PC-3 (cell line): ENCODE results near the gene F12. TPM values are rescaled to one million over a fixed set of nuclear protein-coding genes. Genes with fewer than 3 reads are reported as not detected.
A peak's percentile ranks its signal among the peaks of the same experiment; 100 is the strongest.
"Not testable (repeated sequence)": the region's sequence is repeated elsewhere in the genome, so short reads cannot be mapped to it uniquely, and the experiment has no call there.

Source experiments
- ATAC-seq: fragments of 200-7000 bp; cut with Tn5 transposase; 2 replicates; pipeline ENCODE4 v1.9.1; 2020; ENCODE audit warnings: mild to moderate bottlenecking, moderate library complexity
- BruUV-seq: library from RNA; stranded (reverse); fragments of 400-500 nt; replicated peaks from 2 replicates; lab custom pipeline; 2021; lab: Mats Ljungman, UMichigan
- CTCF ChIA-PET: fragments of 300-600 bp; sonication (Branson Sonifier 250); formaldehyde crosslinking; loops from one replicate; lab custom pipeline; 2022; ENCODE audit warnings: antibody characterized with exemption; lab: Charles Lee
- POLR2A ChIA-PET: fragments of 300-600 bp; sonication (Branson Sonifier 250); formaldehyde crosslinking; loops from one replicate; lab custom pipeline; 2022; ENCODE audit warnings: antibody characterized with exemption; ENCODE audit not compliant: unreplicated experiment; lab: Charles Lee
- DNase-seq: peaks from one replicate; pipeline ENCODE4 v3.0.0-alpha.2; 2015
- H2AFZ ChIP-seq: fragments of 300-600 bp; sonication (generic); 2 replicates; pipeline ENCODE4 v1.6.0; 2016; ENCODE audit warnings: antibody characterized with exemption, low read length
- H3F3A ChIP-seq: fragments of 300-600 bp; sonication (generic); one replicate; pipeline ENCODE4 v1.6.0; 2017; ENCODE audit warnings: antibody characterized with exemption, low read length, control low read depth, mild to moderate bottlenecking; ENCODE audit not compliant: unreplicated experiment
- H3K27ac ChIP-seq: fragments of 300-600 bp; sonication (generic); 2 replicates; pipeline ENCODE4 v1.5.1; 2016; ENCODE audit warnings: mild to moderate bottlenecking, low read length
- H3K27me3 ChIP-seq: fragments of 300-600 bp; sonication (generic); 2 replicates; pipeline ENCODE4 v1.6.1; 2016; ENCODE audit warnings: low read length, mixed read lengths
- H3K36me3 ChIP-seq: fragments of 300-600 bp; sonication (generic); 2 replicates; pipeline ENCODE4 v1.6.1; 2016; ENCODE audit warnings: low read depth, mixed run types, low read length, mixed read lengths
- H3K4me1 ChIP-seq: fragments of 300-600 bp; sonication (generic); 2 replicates; pipeline ENCODE4 v1.5.1; 2016; ENCODE audit warnings: low read length; ENCODE audit not compliant: insufficient read depth
- H3K4me2 ChIP-seq: fragments of 300-600 bp; sonication (generic); 2 replicates; pipeline ENCODE4 v1.6.0; 2016; ENCODE audit warnings: low read length
- H3K4me3 ChIP-seq: fragments of 300-600 bp; sonication (generic); 2 replicates; pipeline ENCODE4 v1.5.1; 2016; ENCODE audit warnings: mild to moderate bottlenecking, low read length, mixed read lengths
- H3K79me2 ChIP-seq: fragments of 300-600 bp; sonication (generic); 2 replicates; pipeline ENCODE4 v1.6.1; 2017; ENCODE audit warnings: low read length, mixed read lengths
- H3K9ac ChIP-seq: fragments of 300-600 bp; sonication (generic); 2 replicates; pipeline ENCODE4 v1.6.0; 2016; ENCODE audit warnings: mild to moderate bottlenecking, low read length
- H3K9me2 ChIP-seq: fragments of 300-600 bp; sonication (generic); replicated peaks from 2 replicates; pipeline ENCODE4 v1.6.1; 2016; ENCODE audit warnings: mixed run types, low read length, mixed read lengths
- H3K9me3 ChIP-seq: fragments of 300-600 bp; sonication (generic); 2 replicates; pipeline ENCODE4 v1.6.1; 2016; ENCODE audit warnings: low read length, mixed read lengths
- H4K20me1 ChIP-seq: fragments of 300-600 bp; sonication (generic); 2 replicates; pipeline ENCODE4 v1.6.1; 2016; ENCODE audit warnings: low read length, mixed read lengths
- EZH2 ChIP-seq: fragments of 300-600 bp; sonication (generic); IDR thresholded peaks from one replicate; pipeline ENCODE4 v1.6.1; 2017; ENCODE audit warnings: antibody characterized with exemption, mild to moderate bottlenecking, low read length; ENCODE audit not compliant: unreplicated experiment
- EZH2phosphoT487 ChIP-seq: fragments of 300-600 bp; sonication (generic); IDR thresholded peaks from 2 replicates; pipeline ENCODE4 v1.6.1; 2018; ENCODE audit warnings: mild to moderate bottlenecking, antibody characterized with exemption, low read length, borderline replicate concordance
- intact Hi-C: fragments of 100-400 bp; cut with micrococcal nuclease; formaldehyde crosslinking; loops from 2 replicates; pipeline ENCODE4 v1.9.0; 2023
- total RNA-seq: library from RNA; depleted of rRNA; stranded (reverse); fragments of >200 nt; gene quantifications from 2 replicates; pipeline ENCODE4 v1.2.3, GENCODE V29; 2014
- TF ChIP-seq, protein P1 (sequence below): fragments of 300-600 bp; sonication (generic); conservative IDR thresholded peaks from 2 replicates; pipeline ENCODE4 v1.5.1; 2017; ENCODE audit warnings: antibody characterized with exemption, low read depth, mild to moderate bottlenecking, low read length

The F12 gene
- total RNA-seq, 1 experiment from 2014 or later = 36.8 TPM

DNA sequence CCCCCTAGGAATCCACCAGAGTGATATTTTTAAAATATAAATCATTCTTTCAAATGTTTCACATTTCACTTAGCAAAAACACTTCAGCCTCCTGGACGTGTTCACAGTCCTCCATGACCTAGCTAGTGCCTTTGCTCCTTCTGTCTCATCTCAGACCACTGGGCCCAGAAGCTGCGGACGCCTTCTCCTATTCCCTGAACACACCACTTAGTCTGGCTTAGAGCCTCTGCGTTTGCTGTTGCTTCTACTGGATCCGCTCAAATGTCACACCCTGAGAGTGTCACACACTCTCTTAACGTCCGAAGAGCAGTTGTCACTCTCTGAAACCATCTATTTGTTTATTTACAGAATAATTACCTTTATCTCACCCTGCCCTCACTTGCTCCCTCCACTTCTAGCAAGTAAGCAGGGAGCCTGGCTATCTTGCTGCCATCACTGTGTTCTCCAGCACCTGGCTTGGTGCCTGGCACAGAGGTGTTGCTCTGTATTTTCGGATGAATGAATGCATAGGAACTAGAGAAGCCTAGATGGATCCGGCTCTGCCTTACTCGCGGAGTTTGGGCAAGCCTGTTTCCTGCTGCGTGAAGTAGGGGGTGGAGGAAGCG is 15.9 kb upstream of the F12 start:
- H3K9me3 ChIP-seq = no peaks in the 10 kb centered on the region
- POLR2A ChIA-PET = no interaction called here
- no TSS peak for BruUV-seq
- no peaks in the 10 kb centered on the region for H3K9me2 ChIP-seq
- no peaks in the 10 kb centered on the region for H3K27me3 ChIP-seq
- peak overlapping the region; percentile 77 for H3K4me2 ChIP-seq
- ATAC-seq (no peak), DNase-seq (no peak)
- H2AFZ ChIP-seq = peak overlapping the region; percentile 74
- TF ChIP-seq, protein P1, sequence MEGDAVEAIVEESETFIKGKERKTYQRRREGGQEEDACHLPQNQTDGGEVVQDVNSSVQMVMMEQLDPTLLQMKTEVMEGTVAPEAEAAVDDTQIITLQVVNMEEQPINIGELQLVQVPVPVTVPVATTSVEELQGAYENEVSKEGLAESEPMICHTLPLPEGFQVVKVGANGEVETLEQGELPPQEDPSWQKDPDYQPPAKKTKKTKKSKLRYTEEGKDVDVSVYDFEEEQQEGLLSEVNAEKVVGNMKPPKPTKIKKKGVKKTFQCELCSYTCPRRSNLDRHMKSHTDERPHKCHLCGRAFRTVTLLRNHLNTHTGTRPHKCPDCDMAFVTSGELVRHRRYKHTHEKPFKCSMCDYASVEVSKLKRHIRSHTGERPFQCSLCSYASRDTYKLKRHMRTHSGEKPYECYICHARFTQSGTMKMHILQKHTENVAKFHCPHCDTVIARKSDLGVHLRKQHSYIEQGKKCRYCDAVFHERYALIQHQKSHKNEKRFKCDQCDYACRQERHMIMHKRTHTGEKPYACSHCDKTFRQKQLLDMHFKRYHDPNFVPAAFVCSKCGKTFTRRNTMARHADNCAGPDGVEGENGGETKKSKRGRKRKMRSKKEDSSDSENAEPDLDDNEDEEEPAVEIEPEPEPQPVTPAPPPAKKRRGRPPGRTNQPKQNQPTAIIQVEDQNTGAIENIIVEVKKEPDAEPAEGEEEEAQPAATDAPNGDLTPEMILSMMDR = no peak
- TF ChIP-seq EZH2 = no peak
- TF ChIP-seq EZH2phosphoT487 = no peak
- H3K9ac ChIP-seq = peak overlapping the region; percentile 57
- intact Hi-C loops = no loop called here
- H3K36me3 ChIP-seq = no peaks in the 10 kb centered on the region
- peaks cover 31% of the 10 kb centered on the region for H3K79me2 ChIP-seq
- H4K20me1 ChIP-seq = 0 out of 2 replicates have a peak, but pooled peaks cover 5% of the 10 kb centered on the region
- H3F3A ChIP-seq = no peaks in the 10 kb centered on the region
- CTCF ChIA-PET = interaction anchor here (0.9 to 2.3 kb wide), 4 partner anchors 22 to 55 kb away, joined by 8 to 32 read pairs (median 12); no protein-coding TSS in a partner anchor
- peak overlapping the region; percentile 72 for H3K4me3 ChIP-seq
- H3K27ac ChIP-seq = peak overlapping the region; percentile 72
- H3K4me1 ChIP-seq = peaks cover 19% of the 10 kb centered on the region

DNA sequence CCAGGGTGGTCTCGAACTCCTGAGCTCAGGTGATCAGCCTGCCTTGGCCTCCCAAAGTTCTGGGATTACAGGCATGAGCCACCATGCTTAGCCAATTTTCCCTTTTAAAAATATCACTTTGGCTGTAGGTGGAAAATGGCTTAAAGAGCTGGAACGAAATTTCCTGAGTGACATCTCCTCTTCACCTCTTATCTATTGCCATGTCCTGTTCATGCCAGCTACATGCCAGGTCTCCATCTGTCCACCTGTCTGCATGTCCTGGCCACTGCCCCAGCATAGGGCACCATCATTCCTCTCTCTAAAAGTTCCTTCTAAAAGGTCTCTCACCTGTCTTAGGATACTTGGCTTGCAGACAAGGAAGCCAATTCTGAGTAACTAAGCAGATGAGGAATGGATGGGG is 14.3 kb upstream of the F12 start:
- Histone ChIP-seq H3K4me2 (no peak overlapping the region), H3K4me3 (no peak overlapping the region), H2AFZ (no peak overlapping the region), H3K9ac (no peak overlapping the region), H3K4me1 (peaks cover 19% of the 10 kb centered on the region), H4K20me1 (0 out of 2 replicates have a peak, but pooled peaks cover 5% of the 10 kb centered on the region), H3K36me3 (no peaks in the 10 kb centered on the region), H3K79me2 (peaks cover 20% of the 10 kb centered on the region), H3K9me2 (no peaks in the 10 kb centered on the region), H3F3A (no peaks in the 10 kb centered on the region), H3K27me3 (no peaks in the 10 kb centered on the region), H3K27ac (no peak overlapping the region), H3K9me3 (no peaks in the 10 kb centered on the region)
- POLR2A ChIA-PET = no interaction called here
- CTCF ChIA-PET = interaction anchor here (0.6 kb wide), 1 partner anchor 18 kb away, joined by 3 read pairs; no protein-coding TSS in a partner anchor
- intact Hi-C loops = no loop called here
- TF ChIP-seq, protein P1 = no peak
- no peak for TF ChIP-seq EZH2
- DNase-seq = no peak
- BruUV-seq = no TSS peak
- no peak for ATAC-seq

DNA sequence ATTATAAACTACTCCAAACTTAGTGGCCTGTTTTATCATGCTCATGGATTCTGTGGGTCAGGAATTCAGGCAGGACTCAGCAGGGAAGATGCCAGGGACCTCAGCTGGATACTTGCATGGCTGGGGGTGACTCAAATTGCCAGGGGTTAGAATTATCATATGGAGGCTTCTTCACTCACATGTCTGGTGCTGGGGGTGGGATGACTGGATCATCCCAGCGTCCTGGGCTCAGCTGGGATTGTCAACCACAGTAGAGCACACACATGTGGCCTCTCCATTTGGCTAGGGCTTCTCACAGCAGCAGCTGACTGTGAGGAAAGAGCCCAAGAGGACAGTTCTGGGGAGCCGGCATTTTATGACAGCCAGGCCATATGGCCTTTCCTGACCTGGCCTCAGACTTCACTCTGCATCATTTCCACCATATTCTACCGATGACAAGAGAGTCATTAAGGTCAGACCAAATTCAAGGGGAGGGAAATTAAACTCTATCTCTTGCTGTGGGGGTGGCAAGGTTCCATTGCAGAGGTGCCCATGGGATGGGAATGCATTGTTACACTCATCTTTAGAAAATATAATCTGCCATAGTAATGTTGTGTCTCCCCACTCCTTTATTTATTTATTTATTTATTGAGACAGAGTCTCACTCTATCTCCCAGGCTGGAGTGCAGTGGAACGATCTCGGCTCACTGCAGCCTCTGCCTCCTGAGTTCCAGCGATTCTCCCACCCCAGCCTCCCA is 11.9 kb upstream of the F12 start:
- Histone ChIP-seq H3K4me2 (no peak overlapping the region), H3K79me2 (no peaks in the 10 kb centered on the region), H3K9ac (no peak overlapping the region), H3F3A (no peaks in the 10 kb centered on the region), H3K27ac (no peak overlapping the region), H3K4me3 (no peak overlapping the region), H2AFZ (no peak overlapping the region), H3K9me2 (no peaks in the 10 kb centered on the region), H4K20me1 (no peaks in the 10 kb centered on the region), H3K9me3 (no peaks in the 10 kb centered on the region), H3K4me1 (peaks cover 7% of the 10 kb centered on the region), H3K27me3 (no peaks in the 10 kb centered on the region), H3K36me3 (no peaks in the 10 kb centered on the region)
- intact Hi-C loops = no loop called here
- BruUV-seq = no TSS peak
- ChIA-PET POLR2A (no interaction called here), CTCF (no interaction called here)
- no peak for DNase-seq
- ATAC-seq = no peak
- TF ChIP-seq, protein P1 = no peak
- TF ChIP-seq EZH2phosphoT487 = no peak

DNA sequence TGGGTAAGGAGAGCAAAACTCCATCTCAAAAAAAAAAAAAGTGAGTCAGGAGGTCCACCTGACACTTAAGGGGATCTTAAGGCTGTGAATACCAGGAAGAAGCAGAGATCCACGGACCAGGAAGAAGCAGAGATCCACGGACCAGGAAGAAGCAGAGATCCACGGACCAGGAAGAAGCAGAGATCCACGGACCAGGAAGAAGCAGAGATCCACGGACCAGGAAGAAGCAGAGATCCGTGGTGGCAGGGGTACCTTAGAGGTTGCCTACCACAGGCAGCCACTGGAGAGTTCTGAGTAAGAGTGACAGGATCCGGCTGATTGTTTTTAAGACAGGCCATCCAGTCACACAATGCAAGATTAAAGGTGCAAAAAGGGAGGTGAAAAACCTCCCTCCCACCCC is 11.1 kb upstream of the F12 start:
- ATAC-seq, H3K9me2 ChIP-seq, H3K4me1 ChIP-seq, H3K9ac ChIP-seq, POLR2A ChIA-PET, H3K4me3 ChIP-seq, DNase-seq, intact Hi-C loops, H3K36me3 ChIP-seq, H3K27me3 ChIP-seq, H3F3A ChIP-seq, BruUV-seq, H3K27ac ChIP-seq, CTCF ChIA-PET, H2AFZ ChIP-seq, H3K79me2 ChIP-seq, H3K9me3 ChIP-seq, H3K4me2 ChIP-seq, H4K20me1 ChIP-seq: not testable (repeated sequence)
